ENCODE measurements around the gene FAR2. TPM values are rescaled to one million over a fixed set of nuclear protein-coding genes. Genes with fewer than 3 reads are reported as not detected.

FAR2 gene
- total RNA-seq, 4 donors from 2014 or later: 8.4 to 16.6 (median 8.8) TPM

DNA sequence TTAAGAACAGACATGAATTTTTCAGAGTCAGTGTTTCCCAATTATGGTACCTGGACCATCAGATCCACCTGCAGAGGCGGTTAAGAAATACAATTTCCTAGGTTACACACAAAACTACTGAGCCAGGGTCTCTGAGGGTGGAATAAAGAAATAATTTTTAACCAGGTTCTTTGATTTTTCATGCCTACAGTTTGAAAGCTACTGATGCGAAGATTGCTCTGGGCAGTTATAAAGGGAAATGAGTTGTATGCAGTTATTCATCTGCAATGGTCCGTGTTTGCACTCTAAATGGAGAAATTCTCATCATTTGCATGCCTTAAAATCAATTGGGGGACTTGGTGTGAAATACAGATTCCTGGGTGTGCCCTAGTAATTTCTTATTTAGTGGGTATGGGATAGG is 142.1 kb downstream of the FAR2 start:
- Histone ChIP-seq H3K27ac (no peak overlapping the region), H3K27me3 (no peaks in the 10 kb centered on the region), H3K4me1 (no peaks in the 10 kb centered on the region), H3K9me3 (peaks cover 0 to 4% (median 0%) of the 10 kb centered on the region in 4 donors), H3K36me3 (peaks cover 0 to 8% (median 0%) of the 10 kb centered on the region in 3 donors), H3K4me3 (no peak overlapping the region)
- DNase-seq (ENCODE audit: low spot score in 2 of 2): no peak
- TF ChIP-seq CTCF (IDR thresholded peaks at IDR 0.05) (no peak), POLR2A (IDR thresholded peaks at IDR 0.05) (no peak), EP300 (IDR thresholded peaks at IDR 0.05) (no peak)
- 96% methylated on average over 3 of the region's 3 CpGs for WGBS, 2 donors

DNA sequence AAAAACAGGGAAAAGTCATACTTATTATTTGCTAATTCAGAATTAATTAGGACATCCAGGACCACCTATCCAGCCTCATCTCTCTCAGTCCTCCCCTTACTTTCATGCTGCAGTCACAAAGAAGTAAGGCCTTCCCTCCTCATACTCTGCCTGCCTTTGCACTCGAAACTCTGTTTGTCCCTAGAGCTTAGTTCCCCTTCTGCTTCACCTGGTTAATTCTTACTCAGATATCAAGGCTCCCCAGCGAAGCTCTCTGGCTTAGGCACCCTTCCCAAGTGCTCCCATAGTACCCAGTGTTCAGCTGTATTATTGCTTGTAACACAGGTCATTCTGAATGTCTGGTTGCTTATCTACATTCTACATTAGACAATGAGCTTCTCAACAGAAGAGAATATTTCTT is 150.6 kb downstream of the FAR2 start:
- Histone ChIP-seq H3K36me3 (no peaks in the 10 kb centered on the region), H3K27ac (no peak overlapping the region), H3K4me1 (no peaks in the 10 kb centered on the region), H3K9me3 (no peaks in the 10 kb centered on the region), H3K27me3 (no peaks in the 10 kb centered on the region), H3K4me3 (no peak overlapping the region)
- WGBS, 2 donors: 61 to 88% methylated on average over 2 of the region's 2 CpGs
- no peak for DNase-seq (ENCODE audit: low spot score in 2 of 2)
- no peak for TF ChIP-seq CTCF (IDR thresholded peaks at IDR 0.05)
- no peak for TF ChIP-seq POLR2A (IDR thresholded peaks at IDR 0.05)
- TF ChIP-seq EP300 (IDR thresholded peaks at IDR 0.05): no peak

GRCh38 chr12:29301114-29301513 is 152.0 kb downstream of the FAR2 start:
- no peak overlapping the region for H3K4me3 ChIP-seq
- DNase-seq (ENCODE audit: low spot score in 2 of 2): no peak
- no peak for TF ChIP-seq POLR2A (IDR thresholded peaks at IDR 0.05)
- no peak for TF ChIP-seq EP300 (IDR thresholded peaks at IDR 0.05)
- no peak for TF ChIP-seq CTCF (IDR thresholded peaks at IDR 0.05)
- no peak overlapping the region for H3K27ac ChIP-seq
- H3K27me3 ChIP-seq: no peaks in the 10 kb centered on the region
- 92 to 97% methylated on average over 3 of the region's 3 CpGs for WGBS, 2 donors
- no peaks in the 10 kb centered on the region for H3K9me3 ChIP-seq
- H3K4me1 ChIP-seq: no peaks in the 10 kb centered on the region
- H3K36me3 ChIP-seq: no peaks in the 10 kb centered on the region

DNA sequence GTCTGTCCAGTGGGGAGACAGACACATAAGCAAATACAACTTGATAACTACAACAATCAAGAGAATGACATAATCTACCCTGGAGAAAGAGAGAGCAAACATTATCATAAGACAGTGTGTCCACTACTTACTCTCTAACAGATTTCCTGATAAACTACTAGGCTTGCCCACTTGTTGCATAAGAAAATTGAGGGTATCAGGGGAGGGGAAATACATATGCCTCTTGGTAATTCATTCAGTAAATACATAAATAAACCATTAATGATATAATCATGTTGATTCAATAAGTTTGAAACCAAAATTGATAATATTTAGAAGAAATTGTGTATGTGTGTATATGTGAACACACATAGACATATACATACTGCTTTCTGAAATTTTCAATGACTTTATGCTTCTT is 155.3 kb downstream of the FAR2 start:
- DNase-seq (ENCODE audit: low spot score in 2 of 2): no peak
- no peaks in the 10 kb centered on the region for H3K9me3 ChIP-seq
- no peaks in the 10 kb centered on the region for H3K36me3 ChIP-seq
- H3K4me1 ChIP-seq: no peaks in the 10 kb centered on the region
- no peaks in the 10 kb centered on the region for H3K27me3 ChIP-seq
- no peak overlapping the region for H3K4me3 ChIP-seq
- no peak overlapping the region for H3K27ac ChIP-seq
- TF ChIP-seq POLR2A (IDR thresholded peaks at IDR 0.05): no peak
- no peak for TF ChIP-seq EP300 (IDR thresholded peaks at IDR 0.05)
- no peak for TF ChIP-seq CTCF (IDR thresholded peaks at IDR 0.05)

DNA sequence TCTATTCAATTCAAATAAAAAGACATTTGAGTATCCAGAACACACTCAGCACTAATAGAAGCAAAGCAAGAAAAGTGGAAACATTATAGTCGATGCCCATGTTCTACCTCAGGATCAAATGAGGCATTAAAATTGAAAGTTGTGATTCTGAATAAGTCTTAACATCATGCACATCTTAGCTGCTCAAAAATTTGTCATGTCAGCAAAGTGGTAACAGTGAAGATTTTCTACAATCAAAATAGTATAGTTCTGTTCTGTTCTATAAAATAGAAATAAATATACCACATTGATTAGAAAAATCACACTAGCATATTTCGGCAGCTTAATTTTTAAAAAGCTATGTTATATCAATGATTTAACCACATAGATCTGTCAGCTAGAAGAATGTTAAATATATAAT is 157.2 kb downstream of the FAR2 start:
- WGBS, 2 donors: 50 to 97% methylated on average over 2 of the region's 2 CpGs
- no peak overlapping the region for H3K4me3 ChIP-seq
- DNase-seq (ENCODE audit: low spot score in 2 of 2): no peak
- no peak overlapping the region for H3K27ac ChIP-seq
- TF ChIP-seq CTCF (IDR thresholded peaks at IDR 0.05) (no peak), EP300 (IDR thresholded peaks at IDR 0.05) (no peak), POLR2A (IDR thresholded peaks at IDR 0.05) (no peak)
- H3K36me3 ChIP-seq: no peaks in the 10 kb centered on the region
- H3K27me3 ChIP-seq: no peaks in the 10 kb centered on the region
- H3K4me1 ChIP-seq: no peaks in the 10 kb centered on the region
- no peaks in the 10 kb centered on the region for H3K9me3 ChIP-seq

Measured in tibial nerve (tissue), 4 donors.